ENCODE measurements around the gene SLCO4A1. TPM values are rescaled to one million over a fixed set of nuclear protein-coding genes. Genes with fewer than 3 reads are reported as not detected.

Gene SLCO4A1
- total RNA-seq, 1 donor from 2014 or later = 63.3 TPM

DNA sequence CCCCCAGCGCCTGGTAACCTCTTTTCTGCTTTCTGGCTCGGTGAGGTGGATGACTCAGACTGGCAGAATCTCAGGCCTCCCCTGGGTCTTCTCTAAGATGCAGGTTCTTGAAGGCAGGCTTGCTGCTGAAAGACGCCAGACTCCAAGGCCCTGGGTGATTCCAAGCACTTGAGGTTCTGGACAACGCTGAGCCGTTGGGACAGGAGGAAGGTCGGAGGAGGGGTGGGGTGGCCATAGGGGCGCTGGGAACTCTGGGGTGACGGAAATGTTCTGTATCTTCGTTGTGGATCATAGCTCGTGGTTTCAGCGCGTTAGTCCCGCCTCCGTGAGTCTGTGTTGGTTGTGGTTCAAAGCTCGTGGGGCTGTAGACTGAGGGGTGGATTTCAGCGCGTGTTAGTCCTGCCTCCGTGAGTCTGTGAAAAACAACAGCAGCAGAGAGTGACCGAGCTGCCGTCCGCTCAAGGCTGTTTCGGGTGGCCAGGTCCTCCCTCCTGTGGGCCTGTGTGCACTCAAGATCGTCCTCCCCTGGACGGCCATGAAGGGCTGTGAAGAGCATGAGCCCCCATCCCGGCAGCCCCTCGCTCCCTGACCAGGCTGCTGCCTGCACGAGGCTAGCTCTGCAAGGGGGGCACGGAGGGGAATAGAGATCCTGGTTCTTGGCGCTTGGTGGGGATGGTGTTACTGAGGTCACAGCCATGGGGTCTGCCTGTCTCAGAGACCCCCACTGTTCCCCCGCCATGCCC, 74.1 kb downstream of the SLCO4A1 start:
- TF ChIP-seq, protein P1, sequence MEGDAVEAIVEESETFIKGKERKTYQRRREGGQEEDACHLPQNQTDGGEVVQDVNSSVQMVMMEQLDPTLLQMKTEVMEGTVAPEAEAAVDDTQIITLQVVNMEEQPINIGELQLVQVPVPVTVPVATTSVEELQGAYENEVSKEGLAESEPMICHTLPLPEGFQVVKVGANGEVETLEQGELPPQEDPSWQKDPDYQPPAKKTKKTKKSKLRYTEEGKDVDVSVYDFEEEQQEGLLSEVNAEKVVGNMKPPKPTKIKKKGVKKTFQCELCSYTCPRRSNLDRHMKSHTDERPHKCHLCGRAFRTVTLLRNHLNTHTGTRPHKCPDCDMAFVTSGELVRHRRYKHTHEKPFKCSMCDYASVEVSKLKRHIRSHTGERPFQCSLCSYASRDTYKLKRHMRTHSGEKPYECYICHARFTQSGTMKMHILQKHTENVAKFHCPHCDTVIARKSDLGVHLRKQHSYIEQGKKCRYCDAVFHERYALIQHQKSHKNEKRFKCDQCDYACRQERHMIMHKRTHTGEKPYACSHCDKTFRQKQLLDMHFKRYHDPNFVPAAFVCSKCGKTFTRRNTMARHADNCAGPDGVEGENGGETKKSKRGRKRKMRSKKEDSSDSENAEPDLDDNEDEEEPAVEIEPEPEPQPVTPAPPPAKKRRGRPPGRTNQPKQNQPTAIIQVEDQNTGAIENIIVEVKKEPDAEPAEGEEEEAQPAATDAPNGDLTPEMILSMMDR (IDR thresholded peaks at IDR 0.05) = no peak
- intact Hi-C loops (cut with DNase I) = no loop called here
- no peaks in the 10 kb centered on the region for H3K4me1 ChIP-seq
- no peak overlapping the region for H3K27ac ChIP-seq
- H3K27me3 ChIP-seq = peaks cover 32% of the 10 kb centered on the region
- ATAC-seq = peak; percentile 25
- no peak for DNase-seq
- H3K9me3 ChIP-seq = peaks cover 6% of the 10 kb centered on the region
- H3K4me3 ChIP-seq = no peak overlapping the region
- no peaks in the 10 kb centered on the region for H3K36me3 ChIP-seq

DNA sequence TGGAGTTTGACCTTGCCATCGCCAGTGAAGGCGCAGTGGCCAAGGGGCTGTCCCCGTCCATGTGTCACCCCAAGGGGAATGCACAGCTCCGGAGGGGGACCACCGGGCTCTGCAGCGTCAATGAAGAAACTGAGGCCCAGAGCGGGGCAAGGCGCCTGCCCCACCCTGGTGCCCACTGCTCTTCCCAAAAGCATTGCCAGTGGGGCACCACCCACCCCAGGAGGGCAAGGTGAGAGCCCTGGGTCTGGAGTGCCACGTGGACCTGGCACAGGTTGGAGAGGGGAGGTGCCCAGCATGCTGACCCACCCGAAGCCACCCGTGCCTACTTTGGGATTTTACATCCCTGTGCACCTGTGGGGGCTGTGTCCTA, 74.6 kb downstream of the SLCO4A1 start:
- no peak for ATAC-seq

DNA sequence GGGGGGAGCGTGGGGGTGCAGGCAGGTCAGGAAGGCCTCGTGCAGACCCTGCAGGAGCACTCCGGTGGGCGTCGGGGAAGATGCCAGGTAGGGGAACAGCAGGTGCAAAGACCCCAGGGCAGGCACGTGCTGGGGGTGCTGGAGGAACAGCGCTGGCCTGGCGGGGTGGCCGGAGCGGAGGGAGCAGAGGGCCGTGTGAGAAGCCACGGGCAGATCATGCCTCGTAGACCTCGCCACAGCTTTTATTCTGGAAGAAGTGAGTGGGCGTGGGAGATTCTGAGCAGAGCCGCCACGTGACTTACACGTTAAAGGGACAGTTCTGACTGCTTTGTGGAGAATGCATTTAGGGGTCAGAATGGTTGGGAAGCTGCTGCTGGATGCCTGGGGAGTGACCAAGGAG, 75.6 kb downstream of the SLCO4A1 start:
- H3K4me3 ChIP-seq = no peak overlapping the region
- no peaks in the 10 kb centered on the region for H3K36me3 ChIP-seq
- no peaks in the 10 kb centered on the region for H3K4me1 ChIP-seq
- intact Hi-C loops (cut with DNase I) = no loop called here
- H3K27ac ChIP-seq = no peak overlapping the region
- peaks cover 7% of the 10 kb centered on the region for H3K9me3 ChIP-seq
- peaks cover 16% of the 10 kb centered on the region for H3K27me3 ChIP-seq
- no peak for DNase-seq
- ATAC-seq = no peak
- TF ChIP-seq, protein P1 (IDR thresholded peaks at IDR 0.05) = no peak

More for the DNA sequence above, 74.6 kb downstream of the SLCO4A1 start:
- Histone ChIP-seq H3K27me3 (peaks cover 27% of the 10 kb centered on the region), H3K36me3 (no peaks in the 10 kb centered on the region), H3K4me1 (no peaks in the 10 kb centered on the region), H3K9me3 (peaks cover 7% of the 10 kb centered on the region), H3K27ac (no peak overlapping the region), H3K4me3 (no peak overlapping the region)
- no peak for DNase-seq
- TF ChIP-seq, protein P1 (IDR thresholded peaks at IDR 0.05) = no peak
- intact Hi-C loops (cut with DNase I) = no loop called here

DNA sequence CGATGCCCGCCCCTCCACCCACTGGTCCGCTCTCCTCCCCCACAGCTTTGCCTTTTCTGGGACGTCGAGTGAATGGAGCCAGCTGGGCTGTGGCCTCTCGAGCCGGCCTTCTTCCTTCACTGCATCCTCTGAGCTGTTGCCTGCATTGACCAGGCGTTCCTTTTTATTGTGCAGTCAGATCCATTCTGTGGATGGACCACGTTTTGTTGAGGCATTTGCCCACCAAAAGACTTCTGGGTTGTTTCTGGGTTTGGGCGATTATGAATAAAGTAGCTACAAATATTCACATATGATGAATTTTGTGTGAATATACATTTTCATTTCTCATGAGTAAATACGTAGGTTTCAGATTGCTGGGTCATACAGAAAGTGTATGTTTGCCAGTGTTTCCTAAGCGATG, 76.2 kb downstream of the SLCO4A1 start:
- H3K4me1 ChIP-seq = no peaks in the 10 kb centered on the region
- H3K27ac ChIP-seq = no peak overlapping the region
- no peak overlapping the region for H3K4me3 ChIP-seq
- intact Hi-C loops (cut with DNase I) = no loop called here
- DNase-seq (no peak), ATAC-seq (no peak)
- TF ChIP-seq, protein P1 (IDR thresholded peaks at IDR 0.05) = no peak
- peaks cover 7% of the 10 kb centered on the region for H3K9me3 ChIP-seq
- peaks cover 10% of the 10 kb centered on the region for H3K27me3 ChIP-seq
- H3K36me3 ChIP-seq = no peaks in the 10 kb centered on the region

DNA sequence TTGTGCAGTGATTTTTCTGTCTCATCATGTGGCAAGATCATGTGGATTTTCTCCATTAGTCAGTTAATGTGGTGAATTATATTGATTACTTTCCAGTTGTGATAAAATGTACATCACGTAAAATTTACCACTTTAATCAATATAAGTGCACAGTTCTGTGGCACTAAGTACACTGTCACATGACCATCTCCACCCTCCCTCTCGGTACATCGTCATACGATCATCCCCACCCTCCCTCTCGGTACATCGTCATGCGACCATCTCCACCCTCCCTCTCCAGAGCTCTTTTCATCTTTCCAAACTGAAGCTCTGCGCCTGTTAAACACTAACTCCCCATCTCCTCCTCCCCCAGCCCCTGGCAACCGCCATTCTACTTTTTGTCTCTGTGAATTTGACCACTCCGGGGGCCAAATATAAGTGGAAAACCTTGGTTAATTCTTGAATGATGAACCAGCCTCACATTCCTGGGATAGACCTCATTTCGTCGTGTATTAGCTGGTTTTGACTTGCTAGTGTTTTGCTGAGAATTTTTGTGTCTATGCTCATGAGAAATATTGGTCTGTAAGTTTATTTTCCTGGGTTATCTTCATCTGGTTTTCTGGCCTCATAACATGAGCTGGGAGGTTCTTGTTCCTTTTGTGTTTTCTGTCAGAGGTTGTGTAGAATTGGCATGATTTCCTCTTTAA, 77.1 kb downstream of the SLCO4A1 start:
- intact Hi-C loops (cut with DNase I) = no loop called here
- Histone ChIP-seq H3K27me3 (peaks cover 10% of the 10 kb centered on the region), H3K9me3 (peaks cover 7% of the 10 kb centered on the region), H3K36me3 (no peaks in the 10 kb centered on the region), H3K4me3 (no peak overlapping the region), H3K27ac (no peak overlapping the region), H3K4me1 (no peaks in the 10 kb centered on the region)
- ATAC-seq (no peak), DNase-seq (no peak)
- TF ChIP-seq, protein P1 (IDR thresholded peaks at IDR 0.05) = no peak

Other genes starting within 250 kb of the SLCO4A1 start
- gene CABLES2, start 235.2 kb upstream of the SLCO4A1 start, total RNA-seq = 4.1 TPM
- gene RBBP8NL, start 215.0 kb upstream of the SLCO4A1 start, total RNA-seq = 0.64 TPM
- gene GATA5, start 166.5 kb upstream of the SLCO4A1 start, total RNA-seq = 2.5 TPM
- gene NTSR1, start 66.3 kb downstream of the SLCO4A1 start, total RNA-seq = 0.09 TPM
- 8.8 TPM for gene MRGBP, start 154.0 kb downstream of the SLCO4A1 start, total RNA-seq
- gene OGFR, start 162.3 kb downstream of the SLCO4A1 start, total RNA-seq = 58.2 TPM
- 1.1 TPM for gene COL9A3, start 174.5 kb downstream of the SLCO4A1 start, total RNA-seq
- gene TCFL5, start 219.3 kb downstream of the SLCO4A1 start, total RNA-seq = 7.8 TPM

Data from upper lobe of right lung (tissue), 1 donor.